ENCODE measurements around the gene LRBA. TPM values are rescaled to one million over a fixed set of nuclear protein-coding genes. Genes with fewer than 3 reads are reported as not detected.

Gene LRBA
- total RNA-seq, 1 donor from 2014 or later = 46.2 TPM

- H3K4me3 ChIP-seq = no peak overlapping the region
- ATAC-seq = peak in 1 of 2 donors; percentile 11
- TF ChIP-seq CTCF (IDR thresholded peaks at IDR 0.05) = no peak
- H3K36me3 ChIP-seq = no peaks in the 10 kb centered on the region
- no peaks in the 10 kb centered on the region for H3K27me3 ChIP-seq (ENCODE audit: low read depth)
- no peak for DNase-seq
- no peaks in the 10 kb centered on the region for H3K4me1 ChIP-seq
- H3K27ac ChIP-seq = no peak overlapping the region
- no peaks in the 10 kb centered on the region for H3K9me3 ChIP-seq
- intact Hi-C loops (cut with DNase I) = no loop called here
Observed at GRCh38 chr4:150423503-150423902, 591.6 kb downstream of the LRBA start.

DNA sequence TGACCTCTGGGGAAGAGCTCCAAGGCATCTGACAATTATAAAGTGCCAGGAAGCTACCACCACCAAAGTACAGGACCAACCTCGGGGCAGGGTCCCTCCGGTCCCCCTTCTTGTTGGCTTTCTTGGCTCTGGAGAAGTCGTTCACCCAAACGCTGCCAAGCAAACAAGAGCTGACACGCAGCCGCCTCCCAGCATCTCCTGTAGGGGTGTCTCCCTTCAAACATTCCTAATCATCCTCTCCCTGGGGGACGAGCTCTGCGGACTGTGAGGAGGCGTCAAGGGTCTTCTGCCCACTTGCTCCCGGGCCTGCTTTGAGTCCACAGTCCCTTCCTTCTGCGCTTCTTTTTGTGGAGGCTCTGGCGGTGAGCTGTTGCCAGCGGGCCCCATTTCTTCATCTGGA, 592.0 kb downstream of the LRBA start:
- H3K9me3 ChIP-seq = no peaks in the 10 kb centered on the region
- no peaks in the 10 kb centered on the region for H3K36me3 ChIP-seq
- no peak for DNase-seq
- peak in 1 of 2 donors; percentile 19 for ATAC-seq
- H3K27me3 ChIP-seq (ENCODE audit: low read depth) = no peaks in the 10 kb centered on the region
- no peak for TF ChIP-seq CTCF (IDR thresholded peaks at IDR 0.05)
- intact Hi-C loops (cut with DNase I) = no loop called here
- H3K27ac ChIP-seq = no peak overlapping the region
- no peak overlapping the region for H3K4me3 ChIP-seq
- no peaks in the 10 kb centered on the region for H3K4me1 ChIP-seq

DNA sequence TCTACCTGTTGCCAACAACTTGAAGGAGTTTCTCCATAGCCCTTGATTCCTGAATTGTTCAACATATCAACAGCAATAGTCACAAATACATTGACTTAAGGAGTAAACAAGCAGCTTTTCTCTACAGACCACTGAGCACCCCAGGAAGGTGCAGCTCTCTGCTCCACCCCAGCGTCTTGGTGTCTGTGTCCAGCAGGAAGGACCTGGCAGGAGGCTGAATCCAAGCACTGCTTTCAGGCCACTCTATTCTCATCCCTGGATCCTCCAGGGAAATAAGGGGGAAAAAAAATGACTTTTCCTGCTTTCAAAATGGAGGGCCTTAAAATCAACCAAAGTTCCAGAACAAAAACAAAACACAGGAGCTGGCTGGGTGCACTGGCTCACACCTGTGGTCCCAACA, 593.5 kb downstream of the LRBA start:
- intact Hi-C loops (cut with DNase I) = no loop called here
- H3K27ac ChIP-seq = no peak overlapping the region
- DNase-seq (no peak), ATAC-seq (no peak)
- no peaks in the 10 kb centered on the region for H3K9me3 ChIP-seq
- H3K4me1 ChIP-seq = no peaks in the 10 kb centered on the region
- H3K36me3 ChIP-seq = no peaks in the 10 kb centered on the region
- no peak for TF ChIP-seq CTCF (IDR thresholded peaks at IDR 0.05)
- H3K27me3 ChIP-seq (ENCODE audit: low read depth) = no peaks in the 10 kb centered on the region
- H3K4me3 ChIP-seq = no peak overlapping the region

- no peak for ATAC-seq
- TF ChIP-seq CTCF (IDR thresholded peaks at IDR 0.05) = no peak
Observed at GRCh38 chr4:150419939-150420338, 595.1 kb downstream of the LRBA start.

DNA sequence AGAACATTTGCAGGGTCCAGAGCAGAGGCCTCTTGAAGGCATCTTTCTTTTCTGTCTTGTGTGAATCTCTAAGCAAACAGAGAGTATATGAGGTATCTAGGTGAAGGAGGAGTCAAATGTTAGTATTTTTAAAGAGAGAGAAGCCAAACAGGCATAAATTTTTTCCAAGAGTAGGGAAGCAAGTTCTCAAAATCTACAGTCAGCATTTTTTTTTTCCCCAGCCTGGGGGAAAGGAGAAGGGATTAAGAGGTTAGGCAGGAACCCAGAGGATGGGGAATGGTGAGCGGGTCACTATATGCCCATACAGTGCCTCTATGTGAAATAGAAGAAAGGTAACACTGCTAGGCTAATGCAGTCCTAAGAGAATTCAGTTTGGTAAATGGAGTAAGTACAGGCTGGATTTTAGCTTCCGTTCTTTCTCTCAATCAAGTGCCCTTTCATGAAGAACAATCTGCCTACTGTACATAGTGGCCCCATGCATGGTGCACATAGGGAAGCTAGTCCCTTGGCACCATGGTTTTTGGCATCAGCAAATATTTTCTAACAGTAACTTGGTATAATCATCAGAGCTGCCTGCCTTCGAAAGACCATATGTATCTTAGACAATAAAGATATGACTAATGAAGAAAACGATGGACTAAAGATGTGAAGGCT, 596.2 kb downstream of the LRBA start:
- no peaks in the 10 kb centered on the region for H3K9me3 ChIP-seq
- ATAC-seq (no peak), DNase-seq (no peak)
- intact Hi-C loops (cut with DNase I) = no loop called here
- H3K36me3 ChIP-seq = no peaks in the 10 kb centered on the region
- no peak overlapping the region for H3K27ac ChIP-seq
- H3K4me1 ChIP-seq = no peaks in the 10 kb centered on the region
- no peaks in the 10 kb centered on the region for H3K27me3 ChIP-seq (ENCODE audit: low read depth)
- no peak overlapping the region for H3K4me3 ChIP-seq
- TF ChIP-seq CTCF (IDR thresholded peaks at IDR 0.05) = no peak

More at GRCh38 chr4:150419939-150420338, 595.1 kb downstream of the LRBA start:
- Histone ChIP-seq H3K4me1 (no peaks in the 10 kb centered on the region), H3K27me3 (ENCODE audit: low read depth) (no peaks in the 10 kb centered on the region), H3K9me3 (no peaks in the 10 kb centered on the region), H3K4me3 (no peak overlapping the region), H3K36me3 (no peaks in the 10 kb centered on the region), H3K27ac (no peak overlapping the region)
- DNase-seq = no peak
- intact Hi-C loops (cut with DNase I) = no loop called here

All from lower lobe of right lung (tissue), 2 donors.